ENCODE data around the gene POU6F1.
A peak's percentile ranks its signal among the peaks of the same experiment; 100 is the strongest.

POU6F1 gene

GRCh38 chr12:51244269-51244668 is 26.4 kb upstream of the POU6F1 start:
- TF ChIP-seq CTCF (IDR thresholded peaks at IDR 0.05) = no peak
- no peaks in the 10 kb centered on the region for H3K27me3 ChIP-seq
- peaks cover 95 to 97% of the 10 kb centered on the region in 2 experiments for H3K4me1 ChIP-seq (ENCODE audit: control insufficient read depth in 1 of 2, insufficient read depth in 1 of 2, low read depth in 1 of 2, low read length in 1 of 2)

GRCh38 chr12:51242876-51243275 is 25.0 kb upstream of the POU6F1 start:
- Histone ChIP-seq H3K4me3 (ENCODE audit: low read depth in 1 of 2, low read length in 1 of 2) (peak overlapping the region; percentile 10 to 97), H3K4me1 (ENCODE audit: control insufficient read depth in 1 of 2, insufficient read depth in 1 of 2, low read depth in 1 of 2, low read length in 1 of 2) (peaks cover 88 to 89% of the 10 kb centered on the region in 2 experiments), H3K36me3 (peaks cover 60% of the 10 kb centered on the region)

More at GRCh38 chr12:51244269-51244668, 26.4 kb upstream of the POU6F1 start:
- H3K4me3 ChIP-seq (ENCODE audit: low read depth in 1 of 2, low read length in 1 of 2) = no peak overlapping the region
- peaks cover 60% of the 10 kb centered on the region for H3K36me3 ChIP-seq
- peaks cover 5% of the 10 kb centered on the region for H3K9me3 ChIP-seq
- H3K27ac ChIP-seq = peak overlapping the region; percentile 100

GRCh38 chr12:51242120-51242519 is 24.3 kb upstream of the POU6F1 start:
- H3K27me3 ChIP-seq = no peaks in the 10 kb centered on the region
- peak overlapping the region; percentile 10 to 97 for H3K4me3 ChIP-seq (ENCODE audit: low read depth in 1 of 2, low read length in 1 of 2)
- peaks cover 82 to 85% of the 10 kb centered on the region in 2 experiments for H3K4me1 ChIP-seq (ENCODE audit: control insufficient read depth in 1 of 2, insufficient read depth in 1 of 2, low read depth in 1 of 2, low read length in 1 of 2)
- peaks cover 5% of the 10 kb centered on the region for H3K9me3 ChIP-seq
- no peak for TF ChIP-seq CTCF (IDR thresholded peaks at IDR 0.05)
- H3K36me3 ChIP-seq = peaks cover 60% of the 10 kb centered on the region
- peak overlapping the region; percentile 100 for H3K27ac ChIP-seq

More at GRCh38 chr12:51242876-51243275, 25.0 kb upstream of the POU6F1 start:
- peaks cover 5% of the 10 kb centered on the region for H3K9me3 ChIP-seq
- no peak for TF ChIP-seq CTCF (IDR thresholded peaks at IDR 0.05)
- no peaks in the 10 kb centered on the region for H3K27me3 ChIP-seq
- peak overlapping the region; percentile 100 for H3K27ac ChIP-seq

- Histone ChIP-seq H3K36me3 (peaks cover 60% of the 10 kb centered on the region), H3K4me1 (ENCODE audit: control insufficient read depth in 1 of 2, insufficient read depth in 1 of 2, low read depth in 1 of 2, low read length in 1 of 2) (peaks cover 78 to 85% of the 10 kb centered on the region in 2 experiments), H3K4me3 (ENCODE audit: low read depth in 1 of 2, low read length in 1 of 2) (peak overlapping the region; percentile 86 to 97), H3K27me3 (no peaks in the 10 kb centered on the region), H3K27ac (peak overlapping the region; percentile 100), H3K9me3 (peaks cover 5% of the 10 kb centered on the region)
- TF ChIP-seq CTCF (IDR thresholded peaks at IDR 0.05) = no peak
Observed at GRCh38 chr12:51240971-51241370, 23.1 kb upstream of the POU6F1 start.

GRCh38 chr12:51238510-51239334 is 20.9 kb upstream of the POU6F1 start, which contains the start of gene DAZAP2:
DAZAP2 (plus strand) TSS chr12:51238826; CDS start chr12:51238908, 82 bp downstream.
- peak; percentile 76 for TF ChIP-seq CTCF (IDR thresholded peaks at IDR 0.05)

More at GRCh38 chr12:51238510-51239334, 20.9 kb upstream of the POU6F1 start, which contains the start of gene DAZAP2:
- peaks cover 57 to 67% of the 10 kb centered on the region in 2 experiments for H3K4me1 ChIP-seq (ENCODE audit: control insufficient read depth in 1 of 2, insufficient read depth in 1 of 2, low read depth in 1 of 2, low read length in 1 of 2)
- peak within 1 kb of the TSS; percentile 86 to 97 for H3K4me3 ChIP-seq (ENCODE audit: low read depth in 1 of 2, low read length in 1 of 2)
- H3K27ac ChIP-seq = peak within 1 kb of the TSS; percentile 100
- H3K9me3 ChIP-seq = peaks cover 5% of the 10 kb centered on the region
- H3K36me3 ChIP-seq = peaks cover 43% of the 10 kb centered on the region
- H3K27me3 ChIP-seq = no peaks in the 10 kb centered on the region
